GM19099 (cell line): Measurements from ENCODE around the gene ATP6V1G1.

Experiments used
- POLR2A ChIP-seq: IDR thresholded peaks from 3 replicates; pipeline ENCODE4 v1.6.1; 2011; ENCODE audit warnings: low read depth; ENCODE audit not compliant: insufficient read length; ENCODE audit errors: extremely low read depth

The ATP6V1G1 gene

GRCh38 chr9:114570742-114571141 lies 16.8 kb upstream of the ATP6V1G1 start:
- TF ChIP-seq POLR2A, result no peak

DNA sequence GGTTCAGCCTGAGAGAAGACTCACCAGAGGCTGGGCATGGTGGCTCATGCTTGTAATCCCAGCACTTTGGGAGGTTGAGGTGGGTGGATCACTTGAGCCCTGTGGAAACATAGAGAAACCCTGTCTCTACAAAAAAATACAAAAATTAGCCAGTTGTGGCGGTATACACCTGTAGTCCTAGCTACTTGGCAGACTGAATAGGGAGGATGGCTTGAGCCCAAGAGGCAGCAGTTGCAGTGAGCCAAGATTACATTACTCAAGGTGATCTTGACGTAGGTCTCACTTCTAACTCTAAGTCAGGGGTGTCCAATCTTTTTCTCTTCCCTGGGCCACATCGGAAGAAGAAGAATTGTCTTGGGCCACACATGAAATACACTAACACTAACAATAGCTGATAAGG lies 16.2 kb upstream of the ATP6V1G1 start:
- TF ChIP-seq POLR2A, result no peak

GRCh38 chr9:114572199-114572598 lies 15.4 kb upstream of the ATP6V1G1 start:
- TF ChIP-seq POLR2A, result no peak

GRCh38 chr9:114574438-114574837 lies 13.1 kb upstream of the ATP6V1G1 start:
- TF ChIP-seq POLR2A, result no peak

GRCh38 chr9:114580609-114581193 lies 6.9 kb upstream of the ATP6V1G1 start:
- no peak for TF ChIP-seq POLR2A

DNA sequence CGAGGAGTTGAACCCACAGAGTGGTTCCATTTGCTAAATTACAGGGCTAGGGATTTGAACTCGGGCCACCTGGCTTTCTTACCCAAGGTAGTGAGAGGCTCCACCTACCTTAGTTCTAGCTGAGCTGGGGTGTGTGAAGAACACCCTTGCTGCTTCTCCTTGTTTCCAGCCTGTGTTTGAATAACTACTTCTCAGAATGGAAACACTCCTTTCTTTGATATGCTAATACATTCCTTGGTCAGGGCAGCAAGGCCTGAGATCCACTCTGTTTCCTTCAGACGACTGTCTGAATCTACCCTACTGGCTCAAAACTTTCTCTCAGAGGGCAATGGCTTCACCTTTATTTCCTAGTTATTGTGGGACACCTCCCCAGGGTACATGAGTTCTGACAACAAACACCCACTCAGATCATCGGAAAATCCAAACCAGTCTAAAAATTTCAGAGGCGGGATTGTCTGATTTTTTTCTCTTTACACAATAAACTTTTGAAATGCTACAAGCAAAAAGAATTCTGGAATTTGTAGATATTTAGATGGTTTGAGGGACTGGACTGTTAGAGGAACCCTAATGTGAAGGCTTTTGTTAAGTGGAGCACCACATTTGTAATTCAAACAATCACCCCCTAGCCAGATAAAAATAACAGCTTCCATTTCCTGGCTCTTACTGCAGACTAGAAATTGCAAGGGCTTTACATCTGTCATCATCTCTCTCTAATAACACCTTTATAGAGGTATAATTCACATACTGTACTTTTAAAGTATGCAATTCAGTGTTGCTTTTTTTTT lies 4.0 kb upstream of the ATP6V1G1 start:
- no peak for TF ChIP-seq POLR2A

GRCh38 chr9:114588210-114588609 lies 641 bp downstream of the ATP6V1G1 start:
- TF ChIP-seq POLR2A, result no peak

DNA sequence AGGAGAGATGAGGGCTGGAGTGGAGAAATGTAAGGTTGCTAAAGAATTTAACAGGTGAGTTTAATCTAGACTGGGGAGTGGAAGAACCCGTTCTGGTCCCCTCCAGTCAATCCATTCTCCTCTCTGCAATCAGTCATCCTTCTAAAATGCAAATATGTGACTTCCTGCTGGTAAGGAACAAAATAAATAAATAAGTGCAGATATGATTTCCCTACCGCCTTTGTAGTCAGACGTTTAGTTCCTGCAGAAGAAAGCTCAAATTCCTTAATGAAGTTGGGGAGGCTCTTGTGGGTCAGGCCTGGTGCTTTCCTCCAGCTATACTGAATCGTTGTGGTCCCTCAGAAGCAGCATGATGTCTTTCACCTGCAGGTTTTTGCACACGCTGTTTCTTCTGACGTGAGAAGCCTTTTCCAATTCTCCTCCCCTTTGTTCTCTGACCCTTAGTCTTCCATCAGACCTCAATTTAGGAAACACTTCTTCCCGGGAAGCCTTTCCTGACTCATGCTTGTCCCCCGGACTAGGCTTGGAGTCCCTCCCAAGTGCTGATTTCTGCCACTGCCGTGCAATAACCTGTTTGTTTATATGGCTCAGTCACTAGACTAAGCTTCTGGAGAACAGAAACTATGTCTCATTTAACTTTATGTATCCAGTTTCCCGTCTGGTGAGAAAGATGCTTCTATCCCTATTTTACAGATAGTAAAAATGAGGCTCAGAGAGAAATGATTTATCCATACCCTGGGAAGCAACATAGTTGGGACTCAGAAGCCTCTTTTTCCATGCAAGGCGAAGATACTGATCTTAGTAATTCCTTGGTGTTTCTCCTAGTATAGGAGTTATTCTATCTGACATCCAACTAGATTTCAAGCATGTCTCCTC lies 1.3 kb downstream of the ATP6V1G1 start:
- TF ChIP-seq POLR2A, result no peak

- no peak for TF ChIP-seq POLR2A
Measured at GRCh38 chr9:114590328-114590727, 2.8 kb downstream of the ATP6V1G1 start.

DNA sequence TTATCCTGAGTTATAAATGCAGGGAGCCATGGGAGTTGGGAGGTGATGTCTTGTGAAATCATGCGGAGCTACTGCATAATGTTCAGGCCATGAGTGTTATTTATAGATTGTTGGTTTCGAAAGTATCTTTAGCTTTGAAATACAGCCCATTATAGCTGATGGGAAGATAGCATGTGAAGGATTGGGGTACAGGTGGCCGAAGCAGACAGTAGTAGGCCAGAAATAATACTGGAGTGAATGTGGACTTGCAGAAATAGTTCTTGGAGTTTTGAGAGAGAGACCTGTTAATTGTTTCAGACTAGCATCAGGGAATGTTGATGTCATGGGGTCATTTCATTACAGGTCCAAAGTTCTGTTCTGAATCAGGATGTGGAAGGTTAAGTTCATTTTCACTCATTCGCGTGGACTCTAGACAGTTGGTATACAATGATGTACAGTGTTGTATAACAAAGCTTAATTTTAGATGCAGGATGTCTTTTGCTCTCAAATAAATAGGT lies 3.8 kb downstream of the ATP6V1G1 start:
- no peak for TF ChIP-seq POLR2A

DNA sequence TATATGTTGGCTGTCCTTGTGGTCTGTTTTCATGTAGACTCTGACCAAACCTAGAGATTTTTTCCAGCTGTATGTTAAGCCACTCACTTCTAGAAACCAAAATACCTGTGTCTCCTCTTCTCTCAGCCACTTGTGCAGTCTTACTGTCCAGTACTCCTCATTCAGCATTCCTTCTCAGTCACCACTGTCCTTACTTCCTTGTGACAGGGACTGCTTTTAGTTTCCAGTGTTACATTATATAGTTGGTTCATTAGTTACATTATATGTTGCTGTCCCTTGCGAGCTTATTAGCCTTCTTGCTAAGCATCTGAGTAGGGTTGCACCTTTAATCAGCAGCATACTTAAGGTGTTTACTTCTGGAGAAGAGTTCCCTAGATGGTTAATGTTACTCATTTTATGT lies 4.3 kb downstream of the ATP6V1G1 start:
- no peak for TF ChIP-seq POLR2A

DNA sequence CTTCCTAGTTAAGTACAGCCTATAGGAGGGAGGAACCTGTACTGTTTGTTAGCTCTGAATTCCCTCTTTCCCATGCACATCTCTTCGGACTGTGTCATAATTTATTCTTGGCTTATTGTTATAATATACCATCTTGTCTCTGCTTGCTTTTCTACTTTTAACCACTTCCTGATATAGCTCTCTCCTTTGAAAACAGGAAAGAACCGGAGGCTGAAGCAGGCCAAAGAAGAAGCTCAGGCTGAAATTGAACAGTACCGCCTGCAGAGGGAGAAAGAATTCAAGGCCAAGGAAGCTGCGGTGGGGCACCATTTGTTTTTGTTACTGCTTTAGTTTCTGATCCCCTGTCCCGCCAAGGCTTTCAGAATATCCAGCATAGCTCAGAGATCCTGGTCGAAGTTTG lies 4.8 kb downstream of the ATP6V1G1 start:
- TF ChIP-seq POLR2A, result no peak

DNA sequence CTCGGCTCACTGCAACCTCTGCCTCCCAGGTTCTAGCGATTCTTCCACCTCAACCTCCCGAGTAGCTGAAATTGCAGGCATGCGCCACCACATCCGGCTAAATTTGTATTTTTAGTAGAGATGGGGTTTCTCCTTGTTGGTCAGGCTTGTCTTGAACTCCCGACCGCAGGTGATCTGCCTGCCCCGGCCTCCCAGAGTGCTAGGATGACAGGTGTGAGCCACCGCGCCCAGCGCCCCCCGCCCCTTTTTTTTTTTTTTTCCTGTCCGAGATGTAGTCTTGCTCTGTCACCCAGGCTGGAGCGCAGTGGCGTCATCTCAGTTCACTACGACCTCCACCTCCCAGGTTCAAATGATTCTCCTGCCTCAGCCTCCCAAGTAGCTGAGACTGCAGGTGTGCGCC lies 6.6 kb downstream of the ATP6V1G1 start:
- no peak for TF ChIP-seq POLR2A

- no peak for TF ChIP-seq POLR2A
Measured at GRCh38 chr9:114602620-114603019, 15.1 kb downstream of the ATP6V1G1 start.

- TF ChIP-seq POLR2A, result no peak
Measured at GRCh38 chr9:114603248-114603647, 15.7 kb downstream of the ATP6V1G1 start.

DNA sequence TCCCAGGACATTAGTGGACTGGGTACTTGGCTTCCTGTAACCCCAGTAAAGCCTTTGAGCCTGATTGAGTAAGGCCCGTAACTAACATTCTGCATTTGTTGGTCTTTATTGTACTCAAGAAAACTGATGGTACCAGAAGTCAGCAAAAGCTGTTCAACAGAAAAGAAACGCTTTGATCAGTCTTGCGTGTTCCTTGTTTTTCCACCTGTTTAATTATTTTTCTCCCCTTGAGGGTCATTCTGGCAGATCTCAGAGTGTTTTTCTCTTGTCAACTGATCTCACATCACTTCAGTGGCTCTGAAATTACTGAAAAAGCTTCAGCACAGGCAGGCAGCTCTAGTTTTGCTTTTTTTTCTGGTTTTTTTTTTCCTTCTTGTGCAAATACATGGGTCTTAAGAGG lies 17.4 kb downstream of the ATP6V1G1 start:
- TF ChIP-seq POLR2A, result no peak

DNA sequence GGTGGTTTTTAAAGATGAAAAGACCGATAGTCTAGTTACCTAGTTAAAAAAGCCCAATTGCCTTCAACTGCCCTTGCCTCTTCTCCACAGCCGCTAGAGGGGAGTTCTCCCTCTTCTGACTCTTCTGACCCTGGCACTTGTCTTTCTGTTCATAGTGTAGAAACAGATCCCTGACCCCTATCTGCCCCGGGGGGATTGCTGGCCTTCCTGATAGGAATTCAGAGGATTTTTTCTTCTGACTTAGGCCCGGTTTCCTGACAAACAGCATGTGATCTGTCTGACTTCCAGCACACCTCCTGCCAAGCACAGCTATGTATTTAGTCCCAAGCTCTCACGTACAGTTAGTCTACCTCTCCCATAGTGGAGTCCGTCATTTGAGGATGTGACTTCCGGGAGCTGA lies 18.5 kb downstream of the ATP6V1G1 start:
- TF ChIP-seq POLR2A, result no peak
